AG10803 (cell line): ENCODE results near the gene PAQR9.

Experiments used
- DNase-seq: peaks from one replicate; pipeline ENCODE4 v3.0.0; 2010; ENCODE audit warnings: low read depth
- H3K4me3 ChIP-seq: 2 replicates; pipeline ENCODE4 v1.5.1; 2011; ENCODE audit warnings: mild to moderate bottlenecking, low read length, control low read depth
- TF ChIP-seq, protein P1 (sequence below): conservative IDR thresholded peaks from 2 replicates; pipeline ENCODE4 v1.5.1; 2011; ENCODE audit warnings: mild to moderate bottlenecking, low read length, control low read depth, inconsistent platforms

The PAQR9 gene

DNA sequence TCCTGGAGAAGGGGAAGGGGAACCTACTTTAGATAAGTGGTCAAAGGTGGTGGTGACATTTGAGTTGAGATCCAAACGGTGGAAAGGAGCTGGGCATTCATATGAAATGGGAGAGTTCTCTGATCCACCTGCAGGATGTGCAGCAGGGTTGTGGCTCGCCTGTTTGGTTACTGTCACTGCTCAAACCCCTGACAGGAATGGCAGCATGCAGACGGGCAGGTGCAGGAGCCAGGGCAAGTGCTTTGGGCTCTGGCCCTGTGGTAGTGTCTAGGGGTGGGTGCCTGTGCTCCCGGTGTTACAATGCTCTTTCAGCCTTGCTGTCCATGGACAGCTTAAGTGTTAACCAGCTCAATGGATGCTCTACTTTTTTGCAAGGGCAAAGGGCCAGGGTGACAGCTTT lies 18.5 kb downstream of the PAQR9 start:
- no peak for DNase-seq
- H3K4me3 ChIP-seq: no peak overlapping the region
- TF ChIP-seq, protein P1, sequence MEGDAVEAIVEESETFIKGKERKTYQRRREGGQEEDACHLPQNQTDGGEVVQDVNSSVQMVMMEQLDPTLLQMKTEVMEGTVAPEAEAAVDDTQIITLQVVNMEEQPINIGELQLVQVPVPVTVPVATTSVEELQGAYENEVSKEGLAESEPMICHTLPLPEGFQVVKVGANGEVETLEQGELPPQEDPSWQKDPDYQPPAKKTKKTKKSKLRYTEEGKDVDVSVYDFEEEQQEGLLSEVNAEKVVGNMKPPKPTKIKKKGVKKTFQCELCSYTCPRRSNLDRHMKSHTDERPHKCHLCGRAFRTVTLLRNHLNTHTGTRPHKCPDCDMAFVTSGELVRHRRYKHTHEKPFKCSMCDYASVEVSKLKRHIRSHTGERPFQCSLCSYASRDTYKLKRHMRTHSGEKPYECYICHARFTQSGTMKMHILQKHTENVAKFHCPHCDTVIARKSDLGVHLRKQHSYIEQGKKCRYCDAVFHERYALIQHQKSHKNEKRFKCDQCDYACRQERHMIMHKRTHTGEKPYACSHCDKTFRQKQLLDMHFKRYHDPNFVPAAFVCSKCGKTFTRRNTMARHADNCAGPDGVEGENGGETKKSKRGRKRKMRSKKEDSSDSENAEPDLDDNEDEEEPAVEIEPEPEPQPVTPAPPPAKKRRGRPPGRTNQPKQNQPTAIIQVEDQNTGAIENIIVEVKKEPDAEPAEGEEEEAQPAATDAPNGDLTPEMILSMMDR: no peak

- DNase-seq: no peak
- no peak overlapping the region for H3K4me3 ChIP-seq
- TF ChIP-seq, protein P1: no peak
Measured at GRCh38 chr3:142944342-142944741, 19.1 kb downstream of the PAQR9 start.

DNA sequence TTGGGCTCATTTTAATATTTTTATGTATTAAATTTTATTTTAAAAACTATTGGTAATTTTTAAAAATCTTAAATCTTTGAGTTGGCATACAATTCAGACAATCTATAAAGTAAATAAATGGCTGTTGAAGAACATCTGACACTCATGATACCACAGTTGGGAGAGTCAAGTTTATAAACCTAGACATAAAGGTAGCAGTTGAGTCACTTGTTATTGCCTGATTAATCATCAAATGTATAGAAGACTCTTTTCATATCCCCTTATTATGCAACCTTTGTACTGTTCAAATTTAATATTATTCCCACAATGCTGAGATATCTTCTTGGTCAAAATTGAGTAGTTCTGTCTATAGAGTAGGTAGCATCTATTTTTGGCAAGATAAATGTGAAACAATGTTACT lies 19.6 kb downstream of the PAQR9 start:
- DNase-seq: no peak
- TF ChIP-seq, protein P1: no peak
- H3K4me3 ChIP-seq: no peak overlapping the region

GRCh38 chr3:142943349-142943748 lies 20.1 kb downstream of the PAQR9 start:
- TF ChIP-seq, protein P1: no peak
- H3K4me3 ChIP-seq: no peak overlapping the region
- no peak for DNase-seq

- DNase-seq: no peak
- H3K4me3 ChIP-seq: no peak overlapping the region
- TF ChIP-seq, protein P1: no peak
Measured at GRCh38 chr3:142941373-142942123, 21.9 kb downstream of the PAQR9 start.

DNA sequence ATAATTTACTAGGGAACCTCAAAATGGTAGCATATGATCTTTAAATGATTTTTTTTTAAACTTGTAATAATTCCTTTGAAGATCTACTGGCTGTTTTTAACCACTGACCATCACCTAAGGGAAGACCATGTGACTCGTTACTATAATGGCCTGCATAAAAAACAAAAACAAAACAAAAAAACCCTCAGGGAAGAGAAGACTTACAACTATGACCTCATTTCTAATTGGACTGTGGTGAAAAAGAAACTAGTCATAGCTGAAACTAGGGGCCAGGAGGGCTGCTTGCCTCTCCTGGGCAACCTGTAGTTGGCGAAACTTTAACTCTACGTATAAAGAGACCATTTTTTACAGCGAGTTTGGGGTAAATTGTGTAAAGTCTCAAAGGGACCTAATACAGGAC lies 23.0 kb downstream of the PAQR9 start:
- TF ChIP-seq, protein P1: no peak
- DNase-seq: no peak
- H3K4me3 ChIP-seq: no peak overlapping the region

DNA sequence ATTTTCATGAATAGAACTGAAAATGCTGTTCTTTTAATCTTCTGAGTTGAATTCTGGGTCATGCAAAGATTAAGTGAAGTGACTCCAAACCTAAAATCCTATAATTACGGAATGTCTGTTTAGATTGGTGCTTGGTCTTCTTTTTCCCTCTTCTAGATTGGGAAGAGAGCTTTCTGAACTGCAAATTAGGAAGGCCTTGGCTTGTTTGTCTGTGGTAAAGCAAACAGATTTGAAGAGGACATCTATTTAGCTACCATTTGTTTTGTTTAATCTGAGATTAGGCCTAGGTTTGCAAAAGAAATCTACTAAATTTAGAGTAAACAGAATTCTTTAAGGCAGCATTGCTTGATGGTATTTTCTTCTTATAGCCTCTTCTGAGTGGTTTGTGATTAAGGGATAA lies 23.5 kb downstream of the PAQR9 start:
- TF ChIP-seq, protein P1: no peak
- no peak for DNase-seq
- no peak overlapping the region for H3K4me3 ChIP-seq
